Esophagus squamous epithelium (tissue), 5 donors: ENCODE measurements around the gene HPCAL1. TPM values are rescaled to one million over a fixed set of nuclear protein-coding genes. Genes with fewer than 3 reads are reported as not detected.

Source experiments
- DNase-seq: peaks from one replicate; lab custom pipeline; 2025; lab: John Stamatoyannopoulos, UW
- H3K27ac ChIP-seq, 4 donors: fragments of 200-600 bp; sonication (generic); one replicate each; pipeline ENCODE4 v1.5.1; 2016 to 2019; ENCODE audit warnings: mild to moderate bottlenecking in 1 of 4
- H3K27me3 ChIP-seq, 4 donors: fragments of 200-600 bp; sonication (generic); 1 replicate in 3 of 4; 2 replicates in 1 of 4; pipeline versions ENCODE4 v1.5.1 to v1.6.0; 2017 to 2021; ENCODE audit warnings: antibody characterized with exemption in 1 of 4
- H3K36me3 ChIP-seq, 3 donors: fragments of 200-600 bp; sonication (generic); one replicate each; pipeline ENCODE4 v1.5.1; 2016 to 2019
- H3K4me1 ChIP-seq, 3 donors: fragments of 200-600 bp; sonication (generic); one replicate each; pipeline ENCODE4 v1.5.1; 2017 to 2019
- H3K4me3 ChIP-seq, 4 donors: fragments of 200-600 bp; sonication (generic); 1 replicate in 3 of 4; 2 replicates in 1 of 4; pipeline ENCODE4 v1.5.1; 2016 to 2019; ENCODE audit warnings: mild to moderate bottlenecking in 2 of 4, moderate library complexity in 1 of 4
- H3K9me3 ChIP-seq, 3 donors: fragments of 200-600 bp; sonication (generic); one replicate each; pipeline ENCODE4 v1.5.1; 2016 to 2019
- CTCF ChIP-seq, 6 experiments: fragments of 450-650 bp in 4 of 6; fragments of 200-600 bp in 2 of 6; sonication (generic) in 2 of 6; IDR thresholded peaks; one replicate each; pipeline ENCODE4 v1.5.1; 2016 to 2019; ENCODE audit warnings: antibody characterized with exemption in 6 of 6, mild to moderate bottlenecking in 4 of 6, moderate library complexity in 4 of 6
- POLR2A ChIP-seq, 4 donors: fragments of 450-650 bp; IDR thresholded peaks; one replicate each; pipeline ENCODE4 v1.6.1; 2017; ENCODE audit warnings: antibody characterized with exemption in 4 of 4, mild to moderate bottlenecking in 4 of 4, moderate library complexity in 3 of 4
- WGBS, 2 donors: methylation state at CpG; one replicate each; pipeline ENCODE4 v1.1.5; 2018; 5-methylcytosine and 5-hydroxymethylcytosine counted together
- intact Hi-C: fragments of 100-400 bp; cut with DNase I; formaldehyde crosslinking; loops from one replicate; pipeline ENCODE4 v1.15.0; 2022
- total RNA-seq, 4 donors: library from RNA; depleted of rRNA; stranded (reverse); fragments of >200 nt; gene quantifications; one replicate each; pipeline ENCODE4 v1.1.0, GENCODE V29; 2016
- donor health status: DM: yes; HTN: yes; CAD: no.

HPCAL1 gene
- total RNA-seq, 4 donors from 2014 or later, result 13.2 to 26.4 (median 20.5) TPM

- intact Hi-C loops, result no loop called here
- Histone ChIP-seq H3K27ac (no peak overlapping the region), H3K9me3 (no peaks in the 10 kb centered on the region), H3K4me1 (no peaks in the 10 kb centered on the region), H3K36me3 (no peaks in the 10 kb centered on the region), H3K4me3 (no peak overlapping the region), H3K27me3 (no peaks in the 10 kb centered on the region)
- TF ChIP-seq CTCF (IDR thresholded peaks at IDR 0.05) (no peak), POLR2A (IDR thresholded peaks at IDR 0.05) (no peak)
- WGBS, 2 donors, result 78 to 79% methylated on average over 5 to 6 of the region's 6 CpGs
- no peak for DNase-seq
Observed at GRCh38 chr2:10271946-10272345, 30.8 kb upstream of the HPCAL1 start.

DNA sequence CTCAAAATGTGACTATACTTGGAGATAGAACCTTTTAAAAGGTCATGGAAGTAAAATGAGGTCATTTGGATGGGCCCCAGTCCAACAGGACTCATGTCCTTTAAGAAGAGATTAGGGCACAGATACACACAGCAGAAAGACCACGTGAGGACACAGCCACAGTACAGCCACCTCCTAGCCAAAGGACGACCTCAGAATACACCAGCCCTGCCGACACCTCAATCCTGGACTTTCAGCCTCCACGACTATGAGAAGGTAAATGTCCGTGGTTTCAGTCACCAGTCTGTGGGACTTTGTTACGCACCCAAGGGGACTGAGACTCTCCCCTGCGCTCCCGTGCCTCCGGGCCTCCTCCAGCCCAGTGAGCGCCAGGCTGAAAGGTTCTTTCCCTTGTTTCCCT lies 30.2 kb upstream of the HPCAL1 start:
- Histone ChIP-seq H3K27ac (no peak overlapping the region), H3K9me3 (no peaks in the 10 kb centered on the region), H3K27me3 (peaks cover 0 to 2% (median 0%) of the 10 kb centered on the region in 4 donors), H3K36me3 (no peaks in the 10 kb centered on the region), H3K4me1 (no peaks in the 10 kb centered on the region), H3K4me3 (no peak overlapping the region)
- TF ChIP-seq POLR2A (IDR thresholded peaks at IDR 0.05) (no peak), CTCF (IDR thresholded peaks at IDR 0.05) (no peak)
- 82 to 89% methylated on average over 10 of the region's 10 CpGs for WGBS, 2 donors
- DNase-seq, result no peak
- intact Hi-C loops, result no loop called here

DNA sequence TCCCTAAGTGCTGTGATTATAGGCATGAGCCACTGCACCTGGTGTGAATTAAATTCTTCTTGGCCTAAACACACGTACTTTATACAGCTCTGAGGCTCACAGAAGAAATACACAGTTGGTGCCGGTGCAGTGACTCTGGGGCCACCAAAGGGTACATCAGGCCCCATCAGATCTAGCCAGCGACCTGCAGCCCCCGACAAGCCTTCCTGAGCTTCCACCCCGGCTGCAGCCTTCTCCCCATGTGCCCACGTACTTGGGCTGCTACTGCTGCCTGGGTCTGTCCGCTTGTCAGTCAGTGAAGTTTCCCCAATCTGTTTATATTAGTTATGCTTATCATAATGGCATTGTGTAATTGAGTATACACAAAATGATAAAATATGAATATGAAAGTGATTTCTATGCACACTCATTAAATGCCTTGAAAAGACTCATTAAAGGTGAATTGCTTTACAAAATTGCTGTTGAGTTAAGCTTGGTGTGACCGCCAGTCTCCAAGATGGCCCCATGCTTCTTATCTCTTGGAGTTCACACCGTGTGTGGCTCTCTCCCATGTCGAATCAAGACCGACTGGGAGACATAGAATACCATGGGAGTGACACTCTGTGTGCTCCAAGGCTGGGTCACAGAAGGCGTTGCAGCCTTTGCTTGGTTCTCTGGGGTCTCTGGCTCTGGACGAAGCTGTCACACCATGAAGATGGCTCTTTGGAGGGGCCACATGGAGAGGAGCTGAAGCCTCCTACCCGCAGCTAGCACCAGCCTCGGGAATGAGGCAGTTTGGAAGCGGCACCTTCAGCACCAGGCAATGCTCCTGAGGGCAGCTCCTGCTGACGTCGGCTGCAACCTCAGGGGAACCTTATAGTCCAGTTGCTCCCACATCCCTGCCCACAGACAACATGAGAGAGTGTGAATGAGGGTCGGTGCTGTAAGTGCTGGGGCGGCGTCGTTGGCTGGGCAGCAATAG lies 29.2 kb upstream of the HPCAL1 start:
- intact Hi-C loops, result no loop called here
- DNase-seq, result no peak
- Histone ChIP-seq H3K4me1 (peaks cover 0 to 10% (median 4%) of the 10 kb centered on the region in 3 donors), H3K27me3 (peaks cover 0 to 13% (median 0%) of the 10 kb centered on the region in 4 donors), H3K36me3 (no peaks in the 10 kb centered on the region), H3K9me3 (no peaks in the 10 kb centered on the region), H3K27ac (no peak overlapping the region), H3K4me3 (no peak overlapping the region)
- TF ChIP-seq CTCF (IDR thresholded peaks at IDR 0.05) (no peak), POLR2A (IDR thresholded peaks at IDR 0.05) (no peak)
- WGBS, 2 donors, result 87 to 89% methylated on average over 14 to 19 of the region's 22 CpGs

DNA sequence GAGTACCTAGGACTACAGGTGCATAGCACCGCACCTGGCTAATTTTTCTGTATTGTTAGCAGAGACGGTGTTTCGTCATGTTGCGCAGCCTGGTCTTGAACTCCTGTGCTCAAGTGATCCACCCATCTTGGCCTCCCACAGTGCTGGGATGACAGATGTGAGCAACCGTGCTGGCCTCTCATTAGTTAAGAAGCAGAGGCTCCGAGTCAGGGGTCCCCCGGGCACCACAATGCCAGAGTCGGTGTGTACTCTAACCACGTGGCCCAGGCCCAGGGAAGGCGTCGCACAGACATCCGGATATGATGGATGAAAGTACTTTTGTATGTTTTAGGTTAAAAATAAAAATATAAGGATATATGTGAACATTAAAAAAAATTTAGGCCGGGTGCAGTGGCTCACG lies 28.3 kb upstream of the HPCAL1 start:
- DNase-seq, result no peak
- no peak for TF ChIP-seq POLR2A (IDR thresholded peaks at IDR 0.05)
- TF ChIP-seq CTCF (IDR thresholded peaks at IDR 0.05), result no peak
- Histone ChIP-seq H3K4me3 (no peak overlapping the region), H3K27me3 (peaks cover 0 to 14% (median 0%) of the 10 kb centered on the region in 4 donors), H3K36me3 (no peaks in the 10 kb centered on the region), H3K9me3 (no peaks in the 10 kb centered on the region), H3K4me1 (peaks cover 0 to 13% (median 4%) of the 10 kb centered on the region in 3 donors), H3K27ac (no peak overlapping the region)
- WGBS, 2 donors, result 88 to 89% methylated on average over 12 to 13 of the region's 14 CpGs
- intact Hi-C loops, result no loop called here
